HepG2 (cell line): ENCODE data around the gene SMLR1. TPM values are rescaled to one million over a fixed set of nuclear protein-coding genes. Genes with fewer than 3 reads are reported as not detected.

Experiments used
- ATM ChIP-seq: fragments of 450-650 bp; IDR thresholded peaks from 2 replicates; pipeline ENCODE4 v1.7.1; 2017; ENCODE audit warnings: mild to moderate bottlenecking, borderline replicate concordance
- CBFB ChIP-seq: sonication (generic); formaldehyde crosslinking; IDR thresholded peaks from 2 replicates; pipeline ENCODE4 v1.4.0; 2020; ENCODE audit warnings: missing genetic modification reagents
- CHD4 ChIP-seq: fragments of 200-600 bp; sonication (generic); IDR thresholded peaks from 2 replicates; pipeline ENCODE4 v1.7.0; 2017; ENCODE audit warnings: mild to moderate bottlenecking, low read length, borderline replicate concordance
- EP300 ChIP-seq, 3 experiments: sonication (generic) in 1 of 3; formaldehyde crosslinking in 1 of 3; IDR thresholded peaks; 2 replicates each; pipeline versions ENCODE4 v1.5.1 to v1.6.1; 2011 to 2020; ENCODE audit warnings: low read depth in 2 of 3, low read length in 2 of 3, borderline replicate concordance in 1 of 3, improper control_type of control experiment in 1 of 3, mild to moderate bottlenecking in 1 of 3, missing genetic modification reagents in 1 of 3, moderate library complexity in 1 of 3
- ESRRA ChIP-seq: sonication (generic); formaldehyde crosslinking; IDR thresholded peaks from 2 replicates; pipeline ENCODE4 v1.5.1; 2020; ENCODE audit warnings: mild to moderate bottlenecking, low read depth, missing genetic modification reagents
- EZH2 ChIP-seq: conservative IDR thresholded peaks from 2 replicates; pipeline ENCODE4 v1.6.1; 2012; ENCODE audit warnings: mild to moderate bottlenecking, low read depth, low read length, moderate library complexity
- GATAD2A ChIP-seq: IDR thresholded peaks from 2 replicates; pipeline ENCODE4 v1.6.1; 2016
- HIVEP1 ChIP-seq: sonication (generic); formaldehyde crosslinking; IDR thresholded peaks from 2 replicates; pipeline ENCODE4 v1.4.0; 2020; ENCODE audit warnings: mild to moderate bottlenecking, missing genetic modification reagents
- JUN ChIP-seq: sonication (generic); formaldehyde crosslinking; IDR thresholded peaks from 2 replicates; pipeline ENCODE4 v1.4.0; 2020; ENCODE audit warnings: mild to moderate bottlenecking, missing genetic modification reagents
- LCORL ChIP-seq, 2 experiments: fragments of 450-650 bp in 1 of 2; sonication (generic) in 1 of 2; formaldehyde crosslinking in 1 of 2; IDR thresholded peaks; 2 replicates each; pipeline versions ENCODE4 v1.5.0 to v1.6.1; 2017 to 2020; ENCODE audit warnings: antibody characterized with exemption in 1 of 2, missing genetic modification reagents in 1 of 2
- NCOA2 ChIP-seq: sonication (generic); formaldehyde crosslinking; IDR thresholded peaks from 2 replicates; pipeline ENCODE4 v1.8.0; 2022; ENCODE audit warnings: inconsistent platforms
- NFIC ChIP-seq: IDR thresholded peaks from 2 replicates; pipeline ENCODE4 v1.6.1; 2012; ENCODE audit warnings: mild to moderate bottlenecking, low read length, inconsistent platforms
- POGZ ChIP-seq: sonication (generic); formaldehyde crosslinking; IDR thresholded peaks from 2 replicates; pipeline ENCODE4 v1.4.0; 2020; ENCODE audit warnings: mild to moderate bottlenecking, missing genetic modification reagents
- SIX1 ChIP-seq: sonication (generic); formaldehyde crosslinking; IDR thresholded peaks from 2 replicates; pipeline ENCODE4 v1.4.0; 2020; ENCODE audit warnings: missing genetic modification reagents, borderline replicate concordance
- ZFYVE20 ChIP-seq: sonication (generic); formaldehyde crosslinking; IDR thresholded peaks from 2 replicates; pipeline ENCODE4 v1.8.0; 2023; ENCODE audit warnings: low read depth, mild to moderate bottlenecking, moderate library complexity, missing genetic modification reagents, borderline replicate concordance
- ZNF12 ChIP-seq: sonication (generic); formaldehyde crosslinking; IDR thresholded peaks from 2 replicates; pipeline ENCODE4 v1.5.0; 2020; ENCODE audit warnings: missing genetic modification reagents
- ZNF24 ChIP-seq: fragments of 450-650 bp; IDR thresholded peaks from 2 replicates; pipeline ENCODE4 v1.6.1; 2017; ENCODE audit warnings: antibody characterized with exemption, mild to moderate bottlenecking
- ZNF335 ChIP-seq: sonication (generic); formaldehyde crosslinking; IDR thresholded peaks from 2 replicates; pipeline ENCODE4 v1.4.0; 2020; ENCODE audit warnings: missing genetic modification reagents
- ZNF460 ChIP-seq: sonication (generic); formaldehyde crosslinking; IDR thresholded peaks from 2 replicates; pipeline ENCODE4 v1.5.1; 2020; ENCODE audit warnings: missing genetic modification reagents, mild to moderate bottlenecking, borderline replicate concordance
- ZNF570 ChIP-seq: sonication (generic); formaldehyde crosslinking; IDR thresholded peaks from 2 replicates; pipeline ENCODE4 v1.4.0; 2020; ENCODE audit warnings: mild to moderate bottlenecking, missing genetic modification reagents, borderline replicate concordance
- ZNF614 ChIP-seq: IDR thresholded peaks from 2 replicates; pipeline ENCODE4 v1.6.1; 2018; ENCODE audit warnings: missing biosample characterization, missing genetic modification reagents, inconsistent platforms, borderline replicate concordance
- ZNF660 ChIP-seq: sonication (generic); formaldehyde crosslinking; IDR thresholded peaks from 2 replicates; pipeline ENCODE4 v1.5.1; 2020; ENCODE audit warnings: mild to moderate bottlenecking, low read depth, missing genetic modification reagents, borderline replicate concordance
- ZNF709 ChIP-seq: sonication (generic); formaldehyde crosslinking; IDR thresholded peaks from 2 replicates; pipeline ENCODE4 v1.5.0; 2020; ENCODE audit warnings: mild to moderate bottlenecking, missing genetic modification reagents
- polyA plus RNA-seq, 8 experiments: library from polyadenylated mRNA; depleted of rRNA in 3 of 8; stranded (reverse) in 7 of 8; unstranded in 1 of 8; fragments of >200 nt; fragmentation: Illumina TruSeq in 4 of 8; extraction: Trizol in 4 of 8; gene quantifications; 2 replicates each; pipeline versions ENCODE4 v1.2.1 to v1.2.3, GENCODE V29; 2011 to 2016; ENCODE audit warnings: low read depth in 4 of 8, missing spikeins in 1 of 8, mixed read lengths in 1 of 8; ENCODE audit not compliant: insufficient read depth in 1 of 8
- total RNA-seq, 5 experiments: library from RNA; depleted of rRNA; stranded (reverse); fragments of >200 nt; fragmentation: Illumina TruSeq; extraction: Trizol; gene quantifications; 2 replicates each; pipeline ENCODE4 v1.2.3, GENCODE V29; 2016; ENCODE audit warnings: low read depth in 1 of 5
- TF ChIP-seq, protein P1 (sequence below): sonication (generic); formaldehyde crosslinking; IDR thresholded peaks from 2 replicates; pipeline ENCODE4 v1.4.0; 2020; ENCODE audit warnings: missing genetic modification reagents
- TF ChIP-seq, protein P2 (sequence below): sonication (generic); formaldehyde crosslinking; IDR thresholded peaks from 2 replicates; pipeline ENCODE4 v1.4.0; 2020; ENCODE audit warnings: missing genetic modification reagents
- TF ChIP-seq, protein P3 (sequence below): sonication (generic); formaldehyde crosslinking; IDR thresholded peaks from 2 replicates; pipeline ENCODE4 v1.5.0; 2020; ENCODE audit warnings: mild to moderate bottlenecking, missing genetic modification reagents

Gene SMLR1
- total and polyA plus RNA-seq, 2 of the 13 experiments (the other 11 are each of a cell fraction or from before 2014, with no cell fraction given) = 41.8 to 104 TPM

DNA sequence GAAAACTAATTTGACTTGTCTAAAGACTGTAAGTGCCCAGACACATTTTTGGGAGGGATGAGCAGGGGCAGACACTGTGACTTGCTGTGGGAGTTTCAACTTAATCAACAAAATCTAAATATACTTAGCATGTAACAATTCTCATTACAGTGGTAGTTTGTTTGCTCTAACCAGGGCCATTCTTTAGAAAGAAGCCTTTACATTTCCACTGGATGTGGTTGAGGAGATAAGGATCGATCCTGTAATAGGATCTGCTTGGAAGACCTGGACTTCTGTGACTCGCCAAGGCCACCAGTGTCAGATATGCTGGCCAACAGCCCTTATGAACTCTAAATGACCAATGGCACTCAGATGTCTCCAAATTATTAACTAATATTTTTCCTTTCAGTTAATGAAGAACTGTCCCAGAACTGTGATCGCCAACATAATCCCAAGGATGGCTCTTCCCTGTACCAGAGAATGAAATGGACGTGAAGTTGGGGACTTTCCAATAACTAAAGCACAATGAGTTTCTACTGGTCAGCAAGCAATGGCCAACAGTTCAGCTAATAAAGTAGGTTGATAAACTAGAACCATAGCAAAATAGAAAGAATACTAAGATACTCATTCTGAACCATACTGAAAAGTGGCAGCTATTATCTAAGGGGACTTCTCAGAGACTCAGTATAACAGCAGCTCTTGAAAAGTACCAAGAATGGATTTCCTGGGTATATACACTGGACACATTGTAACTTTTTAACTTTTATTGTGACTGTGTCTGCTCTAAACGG lies 7.5 kb downstream of the SMLR1 start (continued):
- no peak for TF ChIP-seq JUN (CRISPR knock-in tag)
- no peak for TF ChIP-seq ZNF24
- TF ChIP-seq ZNF614 (CRISPR knock-in tag) = no peak
- TF ChIP-seq ZNF335 (CRISPR knock-in tag) = no peak
- peak; percentile 96 for TF ChIP-seq POGZ (CRISPR knock-in tag)
- no peak for TF ChIP-seq ZNF709 (CRISPR knock-in tag)
- no peak for TF ChIP-seq ZFYVE20
- TF ChIP-seq HIVEP1 (CRISPR knock-in tag) = no peak
- no peak for TF ChIP-seq ESRRA (CRISPR knock-in tag)
- TF ChIP-seq NFIC = peak; percentile 65; the same call in 1 of the 2 replicates
- no peak for TF ChIP-seq ZNF660 (CRISPR knock-in tag)
- TF ChIP-seq, protein P1, sequence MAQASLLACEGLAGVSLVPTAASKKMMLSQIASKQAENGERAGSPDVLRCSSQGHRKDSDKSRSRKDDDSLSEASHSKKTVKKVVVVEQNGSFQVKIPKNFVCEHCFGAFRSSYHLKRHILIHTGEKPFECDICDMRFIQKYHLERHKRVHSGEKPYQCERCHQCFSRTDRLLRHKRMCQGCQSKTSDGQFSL (CRISPR knock-in tag) = no peak
- peak; percentile 75; the same call in 1 of the 2 replicates for TF ChIP-seq GATAD2A (CRISPR knock-in tag)
- no peak for TF ChIP-seq LCORL (IDR thresholded peaks at IDR 0.05)
- TF ChIP-seq LCORL (CRISPR knock-in tag; IDR thresholded peaks at IDR 0.05) = peak; percentile 46; the same call in 1 of the 2 replicates
- TF ChIP-seq CHD4 = peak; percentile 71; the same call in 1 of the 2 replicates
- peak; percentile 21 to 77; a peak in 2 of 4 replicates for TF ChIP-seq EP300 (IDR thresholded peaks at IDR 0.05; ENCODE audit: low read depth in 2 of 2, low read length in 2 of 2)
- no peak; the same call in 1 of the 2 replicates for TF ChIP-seq EP300 (CRISPR knock-in tag; IDR thresholded peaks at IDR 0.05; ENCODE audit: borderline replicate concordance)
- peak; percentile 59; the same call in 1 of the 2 replicates for TF ChIP-seq CBFB (CRISPR knock-in tag)
- no peak for TF ChIP-seq ATM
- TF ChIP-seq, protein P2, sequence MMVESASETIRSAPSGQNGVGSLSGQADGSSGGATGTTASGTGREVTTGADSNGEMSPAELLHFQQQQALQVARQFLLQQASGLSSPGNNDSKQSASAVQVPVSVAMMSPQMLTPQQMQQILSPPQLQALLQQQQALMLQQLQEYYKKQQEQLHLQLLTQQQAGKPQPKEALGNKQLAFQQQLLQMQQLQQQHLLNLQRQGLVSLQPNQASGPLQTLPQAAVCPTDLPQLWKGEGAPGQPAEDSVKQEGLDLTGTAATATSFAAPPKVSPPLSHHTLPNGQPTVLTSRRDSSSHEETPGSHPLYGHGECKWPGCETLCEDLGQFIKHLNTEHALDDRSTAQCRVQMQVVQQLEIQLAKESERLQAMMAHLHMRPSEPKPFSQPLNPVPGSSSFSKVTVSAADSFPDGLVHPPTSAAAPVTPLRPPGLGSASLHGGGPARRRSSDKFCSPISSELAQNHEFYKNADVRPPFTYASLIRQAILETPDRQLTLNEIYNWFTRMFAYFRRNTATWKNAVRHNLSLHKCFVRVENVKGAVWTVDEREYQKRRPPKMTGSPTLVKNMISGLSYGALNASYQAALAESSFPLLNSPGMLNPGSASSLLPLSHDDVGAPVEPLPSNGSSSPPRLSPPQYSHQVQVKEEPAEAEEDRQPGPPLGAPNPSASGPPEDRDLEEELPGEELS (CRISPR knock-in tag) = peak; percentile 73
- no peak for TF ChIP-seq ZNF570 (CRISPR knock-in tag)
- TF ChIP-seq ZNF460 (CRISPR knock-in tag) = no peak; the same call in 1 of the 2 replicates
- TF ChIP-seq, protein P3, sequence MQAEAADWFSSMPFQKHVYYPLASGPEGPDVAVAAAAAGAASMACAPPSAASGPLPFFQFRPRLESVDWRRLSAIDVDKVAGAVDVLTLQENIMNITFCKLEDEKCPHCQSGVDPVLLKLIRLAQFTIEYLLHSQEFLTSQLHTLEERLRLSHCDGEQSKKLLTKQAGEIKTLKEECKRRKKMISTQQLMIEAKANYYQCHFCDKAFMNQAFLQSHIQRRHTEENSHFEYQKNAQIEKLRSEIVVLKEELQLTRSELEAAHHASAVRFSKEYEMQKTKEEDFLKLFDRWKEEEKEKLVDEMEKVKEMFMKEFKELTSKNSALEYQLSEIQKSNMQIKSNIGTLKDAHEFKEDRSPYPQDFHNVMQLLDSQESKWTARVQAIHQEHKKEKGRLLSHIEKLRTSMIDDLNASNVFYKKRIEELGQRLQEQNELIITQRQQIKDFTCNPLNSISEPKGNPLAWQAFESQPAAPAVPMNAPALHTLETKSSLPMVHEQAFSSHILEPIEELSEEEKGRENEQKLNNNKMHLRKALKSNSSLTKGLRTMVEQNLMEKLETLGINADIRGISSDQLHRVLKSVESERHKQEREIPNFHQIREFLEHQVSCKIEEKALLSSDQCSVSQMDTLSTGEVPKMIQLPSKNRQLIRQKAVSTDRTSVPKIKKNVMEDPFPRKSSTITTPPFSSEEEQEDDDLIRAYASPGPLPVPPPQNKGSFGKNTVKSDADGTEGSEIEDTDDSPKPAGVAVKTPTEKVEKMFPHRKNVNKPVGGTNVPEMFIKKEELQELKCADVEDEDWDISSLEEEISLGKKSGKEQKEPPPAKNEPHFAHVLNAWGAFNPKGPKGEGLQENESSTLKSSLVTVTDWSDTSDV (CRISPR knock-in tag) = no peak
- TF ChIP-seq ZNF12 (CRISPR knock-in tag) = no peak
- peak; percentile 99 for TF ChIP-seq SIX1 (CRISPR knock-in tag)
- no peak for TF ChIP-seq EZH2
- TF ChIP-seq NCOA2 = peak; percentile 76
